ENCODE measurements around the gene FOXF1.

Gene FOXF1

DNA sequence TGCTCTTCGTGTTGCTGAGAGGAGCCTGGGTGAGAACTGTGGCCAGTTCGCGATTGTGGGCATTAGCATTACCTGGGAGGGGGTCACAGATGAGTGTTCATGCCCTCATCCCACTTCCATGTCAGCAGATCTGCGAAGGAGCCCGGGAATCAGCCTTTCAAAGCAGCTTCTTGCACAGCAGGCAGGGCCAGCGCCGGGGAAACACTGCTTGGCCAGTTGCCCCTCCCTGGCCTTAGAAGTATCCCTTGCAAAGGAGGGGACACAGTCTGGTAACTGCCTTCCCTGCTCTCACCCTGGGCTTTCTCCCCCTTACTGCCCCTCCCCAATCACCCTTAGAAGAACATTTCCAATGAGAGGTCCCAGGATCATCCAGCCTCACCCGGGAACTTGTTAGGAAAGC is 42.8 kb upstream of the FOXF1 start:
- TF ChIP-seq, protein P1, sequence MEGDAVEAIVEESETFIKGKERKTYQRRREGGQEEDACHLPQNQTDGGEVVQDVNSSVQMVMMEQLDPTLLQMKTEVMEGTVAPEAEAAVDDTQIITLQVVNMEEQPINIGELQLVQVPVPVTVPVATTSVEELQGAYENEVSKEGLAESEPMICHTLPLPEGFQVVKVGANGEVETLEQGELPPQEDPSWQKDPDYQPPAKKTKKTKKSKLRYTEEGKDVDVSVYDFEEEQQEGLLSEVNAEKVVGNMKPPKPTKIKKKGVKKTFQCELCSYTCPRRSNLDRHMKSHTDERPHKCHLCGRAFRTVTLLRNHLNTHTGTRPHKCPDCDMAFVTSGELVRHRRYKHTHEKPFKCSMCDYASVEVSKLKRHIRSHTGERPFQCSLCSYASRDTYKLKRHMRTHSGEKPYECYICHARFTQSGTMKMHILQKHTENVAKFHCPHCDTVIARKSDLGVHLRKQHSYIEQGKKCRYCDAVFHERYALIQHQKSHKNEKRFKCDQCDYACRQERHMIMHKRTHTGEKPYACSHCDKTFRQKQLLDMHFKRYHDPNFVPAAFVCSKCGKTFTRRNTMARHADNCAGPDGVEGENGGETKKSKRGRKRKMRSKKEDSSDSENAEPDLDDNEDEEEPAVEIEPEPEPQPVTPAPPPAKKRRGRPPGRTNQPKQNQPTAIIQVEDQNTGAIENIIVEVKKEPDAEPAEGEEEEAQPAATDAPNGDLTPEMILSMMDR (IDR thresholded peaks at IDR 0.05; ENCODE audit: low read length), result no peak
- TF ChIP-seq EZH2 (optimal IDR thresholded peaks at IDR 0.05; ENCODE audit: low read depth, low read length), result no peak
- no peak for TF ChIP-seq EZH2phosphoT487 (IDR thresholded peaks at IDR 0.05; ENCODE audit: low read length)
- no peak overlapping the region for H3K4me3 ChIP-seq (ENCODE audit: low read length)
- H3K9me3 ChIP-seq (replicated peaks; ENCODE audit: insufficient read depth, low read length), result no peaks in the 10 kb centered on the region
- no peak overlapping the region for H2AFZ ChIP-seq (ENCODE audit: low read length)
- no peak for DNase-seq
- H3K9ac ChIP-seq (ENCODE audit: low read length), result no peak overlapping the region
- no peaks in the 10 kb centered on the region for H3F3A ChIP-seq (ENCODE audit: insufficient read depth, low read length)
- H3K4me2 ChIP-seq (ENCODE audit: low read depth, low read length), result no peak overlapping the region
- no peaks in the 10 kb centered on the region for H3K36me3 ChIP-seq (replicated peaks; ENCODE audit: insufficient read depth, low read length)
- no peaks in the 10 kb centered on the region for H3K9me2 ChIP-seq (replicated peaks; ENCODE audit: insufficient read depth, low read length)
- H4K20me1 ChIP-seq (ENCODE audit: insufficient read depth, low read length), result no peaks in the 10 kb centered on the region
- no peaks in the 10 kb centered on the region for H3K4me1 ChIP-seq (ENCODE audit: low read length)
- peaks cover 30% of the 10 kb centered on the region for H3K27me3 ChIP-seq (replicated peaks; ENCODE audit: insufficient read depth, low read length)
- H3K27ac ChIP-seq (ENCODE audit: low read length), result no peak overlapping the region
- H3K79me2 ChIP-seq (ENCODE audit: low read length), result no peaks in the 10 kb centered on the region

DNA sequence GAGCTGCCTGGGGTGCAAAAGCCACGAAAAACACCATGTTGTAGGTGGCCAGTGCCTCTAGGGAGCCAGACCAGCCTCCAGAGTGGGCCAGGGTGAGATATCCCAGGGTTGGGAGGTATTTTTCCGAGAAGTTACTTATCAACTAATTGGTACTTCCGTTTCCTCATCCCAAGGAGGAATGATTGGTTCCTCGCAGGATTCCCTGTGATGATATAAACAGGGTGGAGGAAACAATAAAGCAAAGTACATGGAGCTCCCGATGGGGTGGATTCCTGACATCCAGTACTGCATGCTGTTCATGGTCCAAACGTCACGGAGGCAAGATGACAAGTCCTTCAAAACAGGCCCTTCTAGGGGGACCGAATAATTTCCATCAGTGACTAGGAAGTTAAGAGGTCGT is 39.4 kb upstream of the FOXF1 start:
- no peak overlapping the region for H3K4me2 ChIP-seq (ENCODE audit: low read depth, low read length)
- H4K20me1 ChIP-seq (ENCODE audit: insufficient read depth, low read length), result no peaks in the 10 kb centered on the region
- H3K27me3 ChIP-seq (replicated peaks; ENCODE audit: insufficient read depth, low read length), result peaks cover 52% of the 10 kb centered on the region
- H3K9ac ChIP-seq (ENCODE audit: low read length), result no peak overlapping the region
- no peaks in the 10 kb centered on the region for H3K79me2 ChIP-seq (ENCODE audit: low read length)
- no peak for TF ChIP-seq EZH2 (optimal IDR thresholded peaks at IDR 0.05; ENCODE audit: low read depth, low read length)
- no peak for TF ChIP-seq EZH2phosphoT487 (IDR thresholded peaks at IDR 0.05; ENCODE audit: low read length)
- TF ChIP-seq, protein P1 (IDR thresholded peaks at IDR 0.05; ENCODE audit: low read length), result no peak
- H3K36me3 ChIP-seq (replicated peaks; ENCODE audit: insufficient read depth, low read length), result no peaks in the 10 kb centered on the region
- H3K4me3 ChIP-seq (ENCODE audit: low read length), result no peak overlapping the region
- no peak overlapping the region for H2AFZ ChIP-seq (ENCODE audit: low read length)
- H3F3A ChIP-seq (ENCODE audit: insufficient read depth, low read length), result no peaks in the 10 kb centered on the region
- no peak for DNase-seq
- no peaks in the 10 kb centered on the region for H3K4me1 ChIP-seq (ENCODE audit: low read length)
- no peaks in the 10 kb centered on the region for H3K9me2 ChIP-seq (replicated peaks; ENCODE audit: insufficient read depth, low read length)
- H3K9me3 ChIP-seq (replicated peaks; ENCODE audit: insufficient read depth, low read length), result no peaks in the 10 kb centered on the region
- no peak overlapping the region for H3K27ac ChIP-seq (ENCODE audit: low read length)

DNA sequence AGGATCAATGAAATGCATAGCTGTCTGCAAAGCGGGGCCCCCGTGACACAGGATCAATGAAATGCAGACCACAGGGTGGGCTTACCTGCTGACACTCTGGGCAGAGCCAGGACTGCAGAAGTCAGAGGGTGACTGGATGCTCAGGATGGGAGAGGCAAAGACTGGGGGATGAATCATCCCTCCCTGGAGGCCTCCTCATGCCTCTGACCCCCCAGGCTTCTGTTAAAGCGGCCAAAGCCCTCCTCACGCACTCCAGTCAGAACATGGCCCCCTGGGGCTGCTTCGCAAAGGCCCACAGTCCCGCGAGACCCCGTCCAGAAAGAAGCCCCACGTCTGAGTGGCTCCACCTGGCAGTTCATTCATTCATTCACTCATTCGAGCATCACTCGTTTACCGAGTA is 38.4 kb upstream of the FOXF1 start:
- H3K9ac ChIP-seq (ENCODE audit: low read length), result no peak overlapping the region
- TF ChIP-seq EZH2phosphoT487 (IDR thresholded peaks at IDR 0.05; ENCODE audit: low read length) (no peak), EZH2 (optimal IDR thresholded peaks at IDR 0.05; ENCODE audit: low read depth, low read length) (no peak)
- TF ChIP-seq, protein P1 (IDR thresholded peaks at IDR 0.05; ENCODE audit: low read length), result no peak
- H3K9me3 ChIP-seq (replicated peaks; ENCODE audit: insufficient read depth, low read length), result no peaks in the 10 kb centered on the region
- no peaks in the 10 kb centered on the region for H3K79me2 ChIP-seq (ENCODE audit: low read length)
- no peaks in the 10 kb centered on the region for H3K9me2 ChIP-seq (replicated peaks; ENCODE audit: insufficient read depth, low read length)
- H3K4me1 ChIP-seq (ENCODE audit: low read length), result no peaks in the 10 kb centered on the region
- peaks cover 61% of the 10 kb centered on the region for H3K27me3 ChIP-seq (replicated peaks; ENCODE audit: insufficient read depth, low read length)
- H3K27ac ChIP-seq (ENCODE audit: low read length), result no peak overlapping the region
- H3K4me2 ChIP-seq (ENCODE audit: low read depth, low read length), result no peak overlapping the region
- no peak overlapping the region for H3K4me3 ChIP-seq (ENCODE audit: low read length)
- no peak for DNase-seq
- H2AFZ ChIP-seq (ENCODE audit: low read length), result no peak overlapping the region
- H3K36me3 ChIP-seq (replicated peaks; ENCODE audit: insufficient read depth, low read length), result no peaks in the 10 kb centered on the region
- no peaks in the 10 kb centered on the region for H3F3A ChIP-seq (ENCODE audit: insufficient read depth, low read length)
- no peaks in the 10 kb centered on the region for H4K20me1 ChIP-seq (ENCODE audit: insufficient read depth, low read length)

All from MM.1S (cell line).